ENCODE data around the gene LYRM2.

- TF ChIP-seq POLR2A (IDR thresholded peaks at IDR 0.05) (no peak), CTCF (IDR thresholded peaks at IDR 0.05) (no peak), EP300 (IDR thresholded peaks at IDR 0.05) (no peak)
Measured at GRCh38 chr6:89584539-89584938, 54.0 kb downstream of the LYRM2 start.
